Retina (tissue), 1 donor: ENCODE data around the gene SORCS1.

Source experiments
- DNase-seq: peaks from one replicate; pipeline ENCODE4 v3.0.0-alpha.2; 2016

The SORCS1 gene

DNA sequence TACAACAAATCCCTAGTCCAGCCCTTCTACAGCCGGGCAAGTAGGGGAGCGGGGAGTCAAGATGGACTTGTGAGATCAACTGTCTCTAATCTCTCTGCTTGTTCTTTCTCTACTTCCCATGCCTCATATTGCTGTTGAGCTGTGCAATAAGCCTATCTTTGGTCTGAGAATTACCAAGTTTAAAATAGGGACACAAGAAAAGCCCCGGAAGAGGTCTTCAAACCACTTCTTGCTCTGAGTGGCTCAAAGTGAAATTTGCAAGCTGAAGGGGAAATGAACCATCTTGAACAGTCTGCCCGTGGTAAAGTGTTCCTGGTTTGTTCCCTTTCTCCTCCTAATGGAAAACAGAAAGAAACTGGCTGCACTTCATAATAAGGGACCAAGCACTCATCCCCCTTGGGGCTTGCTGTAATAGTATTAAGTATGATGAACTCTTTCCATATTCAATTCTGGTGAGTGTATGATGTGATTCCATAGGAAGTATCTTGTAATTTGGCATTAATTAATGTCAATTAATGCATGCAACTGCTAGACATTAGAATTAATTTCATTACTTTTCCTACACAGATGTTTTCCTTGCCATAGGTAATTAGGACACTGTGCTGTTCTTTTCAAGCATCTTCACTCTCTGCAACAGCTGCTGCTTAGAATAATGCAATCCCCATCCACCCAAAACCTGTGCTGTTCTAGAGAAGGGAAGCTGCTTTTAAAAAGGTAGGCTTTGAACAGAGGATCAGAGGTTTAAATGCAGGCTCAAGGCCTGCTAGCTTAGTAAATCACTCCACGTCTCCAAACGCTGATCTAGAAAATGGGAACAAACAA lies 449.6 kb downstream of the SORCS1 start:
- no peak for DNase-seq

DNA sequence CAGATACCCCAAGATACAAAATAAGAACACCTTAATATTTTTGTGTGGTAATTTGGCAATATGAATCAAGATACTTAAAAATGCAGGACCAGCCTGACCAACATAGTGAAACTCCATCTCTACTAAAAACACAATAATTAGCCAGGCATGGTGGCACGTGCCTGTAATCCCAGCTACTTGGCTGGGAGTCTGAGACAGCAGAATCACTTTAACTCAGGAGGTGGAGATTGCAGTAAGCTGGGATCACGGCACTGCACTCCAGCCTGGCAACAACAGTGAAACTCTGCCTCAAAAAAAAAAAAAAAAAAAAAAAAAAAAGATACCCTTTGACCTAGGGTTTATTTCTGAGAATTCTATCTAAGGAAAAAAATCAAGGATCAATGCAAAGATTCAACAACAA lies 450.7 kb downstream of the SORCS1 start:
- no peak for DNase-seq

DNA sequence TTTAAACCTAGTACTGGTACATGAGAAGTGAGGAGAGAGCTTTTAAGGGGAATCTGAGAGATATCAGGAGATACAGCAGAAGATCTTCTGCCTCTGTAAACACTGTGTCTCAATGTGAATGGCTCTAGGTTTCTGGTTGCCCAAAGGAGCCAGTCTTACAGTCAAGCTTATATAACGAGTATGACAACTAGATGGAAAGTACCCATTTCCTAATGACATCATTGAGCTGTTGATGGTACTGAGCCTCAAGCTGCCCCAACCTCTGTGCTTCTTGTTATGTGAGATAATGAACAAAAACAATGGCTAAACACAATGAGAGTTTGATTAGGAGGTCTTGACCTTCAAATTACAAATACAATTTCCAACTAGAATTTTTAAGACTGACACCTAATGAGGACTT lies 451.5 kb downstream of the SORCS1 start:
- DNase-seq: no peak

DNA sequence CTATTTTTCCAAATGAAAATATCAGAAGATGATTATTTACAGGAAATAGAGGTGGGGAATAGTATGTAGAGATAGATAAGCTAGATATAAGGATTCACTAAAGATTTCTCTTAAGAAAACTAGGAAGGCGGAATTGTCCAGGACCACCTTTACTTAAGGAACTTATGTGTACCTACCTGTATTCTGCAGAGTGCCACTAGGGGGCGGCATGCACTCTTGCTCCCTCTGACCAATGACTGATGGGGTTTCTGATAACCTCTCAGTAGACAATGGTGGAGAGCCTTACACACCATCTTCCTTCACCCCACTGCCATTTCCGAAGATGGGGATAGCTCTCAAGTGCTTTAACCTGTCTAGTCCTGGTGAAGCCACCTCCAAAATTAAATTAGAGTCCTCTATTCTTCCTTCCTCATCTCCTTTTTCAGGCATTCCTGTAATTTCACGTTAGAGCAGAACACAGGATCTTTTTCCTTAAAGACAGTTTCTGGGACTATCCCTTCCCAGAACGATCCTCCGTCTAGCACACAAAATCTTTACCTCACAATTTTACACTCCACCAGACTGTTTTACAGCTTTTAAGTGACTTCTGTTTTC lies 453.1 kb downstream of the SORCS1 start:
- DNase-seq: peak; percentile 16

DNA sequence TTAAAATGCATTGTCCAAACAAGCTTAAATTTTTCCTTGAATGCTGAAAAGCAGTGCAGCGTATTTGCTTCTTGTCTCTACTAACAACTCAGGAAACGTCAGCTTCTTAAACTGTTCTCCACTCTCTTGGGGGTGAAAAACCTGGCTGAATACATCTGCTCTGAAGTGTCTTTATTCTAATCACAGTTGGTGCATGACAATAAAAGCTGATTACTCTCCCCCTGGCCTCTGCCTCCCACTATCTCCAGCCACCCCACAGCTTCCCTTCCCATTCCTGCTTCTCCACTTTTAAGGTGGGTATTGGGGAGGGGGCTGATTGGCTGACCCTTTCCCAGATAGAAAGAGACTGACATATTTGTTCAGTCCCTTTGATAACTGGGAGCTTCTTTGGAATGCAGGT lies 456.0 kb downstream of the SORCS1 start:
- DNase-seq: no peak

DNA sequence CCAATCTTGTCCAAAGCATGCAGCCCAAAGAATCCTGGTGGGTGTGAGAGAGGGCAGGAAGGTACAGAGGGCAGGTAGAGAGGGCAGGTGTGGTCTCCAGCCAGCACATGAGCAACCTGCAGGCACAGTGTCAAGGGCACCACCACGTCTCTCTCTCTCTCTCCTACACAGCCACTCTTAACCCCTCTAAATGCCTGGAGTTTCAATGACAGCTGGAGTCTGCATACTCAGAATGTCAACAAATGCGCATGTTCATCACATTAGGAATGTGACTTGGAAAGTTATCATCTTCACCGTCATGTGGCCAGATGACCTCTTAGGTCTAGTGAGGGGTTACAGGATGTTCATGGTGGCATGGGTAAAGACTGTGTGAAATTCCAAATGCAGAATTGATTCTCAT lies 456.8 kb downstream of the SORCS1 start:
- no peak for DNase-seq

DNA sequence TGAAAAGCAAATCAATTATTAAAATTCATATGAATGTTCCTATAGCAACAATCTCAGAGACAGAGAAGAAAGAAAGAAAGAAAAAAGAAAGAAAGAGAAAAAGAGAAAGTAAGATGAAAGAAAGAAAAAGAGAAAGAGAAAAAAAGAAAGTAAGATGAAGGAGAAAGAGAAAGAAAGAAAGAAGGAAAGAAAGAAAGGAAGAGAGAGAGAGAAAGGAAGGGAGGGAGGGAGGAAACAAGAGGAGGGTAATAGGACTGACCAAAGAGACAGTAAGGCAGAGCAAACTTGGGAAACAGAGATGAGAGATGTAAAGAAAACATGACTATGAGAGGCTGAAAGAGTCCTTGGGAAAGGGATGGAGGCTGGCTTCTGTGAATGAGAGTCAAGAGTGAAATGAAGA lies 458.4 kb downstream of the SORCS1 start:
- DNase-seq: no peak

DNA sequence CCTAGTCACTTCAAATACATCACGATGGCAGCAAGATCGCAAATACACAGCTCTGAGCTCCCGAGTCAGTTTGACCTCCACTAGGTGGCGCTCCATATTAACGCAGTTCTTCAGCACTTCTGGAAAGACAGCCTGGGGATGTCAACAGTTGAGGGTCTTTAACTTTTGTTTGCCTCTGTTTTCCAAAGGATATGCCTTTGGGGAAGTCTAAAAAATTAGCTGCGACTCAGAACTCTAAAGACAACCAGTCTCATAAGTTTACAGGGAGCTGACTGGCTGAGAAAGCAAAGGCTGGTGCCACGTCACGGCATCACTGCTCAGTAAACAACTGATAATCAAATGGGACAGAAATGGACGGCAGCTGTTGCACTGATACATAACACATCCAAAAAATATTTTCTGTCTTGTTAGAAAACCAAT lies 458.8 kb downstream of the SORCS1 start:
- DNase-seq: peak; percentile 82

DNA sequence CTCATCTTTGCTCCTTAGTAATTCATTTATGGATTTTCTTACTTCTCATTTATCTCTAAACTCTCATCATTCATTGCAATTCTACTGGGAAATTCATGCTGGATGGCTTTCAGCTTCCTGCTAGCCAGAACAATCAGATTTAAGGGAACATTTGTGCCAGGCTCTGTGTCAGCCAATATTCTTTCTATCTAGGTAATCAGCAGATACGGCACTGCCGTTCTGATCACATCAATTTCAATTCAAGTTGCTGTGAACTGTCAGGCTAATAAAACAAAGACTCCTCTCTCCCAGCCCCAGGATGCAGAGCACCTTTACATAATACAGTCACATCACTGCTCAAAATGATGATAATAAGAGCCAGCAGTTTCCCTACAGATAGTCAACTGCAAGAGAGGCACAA lies 468.3 kb downstream of the SORCS1 start:
- no peak for DNase-seq

DNA sequence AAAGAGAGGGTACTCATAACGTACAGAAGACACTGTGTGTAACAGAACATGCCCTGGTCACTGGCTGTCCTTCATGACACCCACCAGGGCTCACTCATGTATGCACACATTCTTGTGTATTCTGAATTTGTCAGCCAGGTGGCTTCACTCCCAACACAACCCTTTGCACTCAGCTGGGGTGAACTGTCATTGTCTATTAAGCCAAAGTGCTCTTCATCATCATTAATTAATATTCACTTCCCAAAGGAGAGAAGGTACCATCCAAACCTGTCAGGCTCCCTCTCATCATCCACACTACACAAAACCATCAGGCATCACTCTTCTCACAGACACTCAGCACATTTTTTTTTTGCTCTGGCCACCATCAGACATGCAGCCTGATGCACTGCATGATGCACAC lies 469.8 kb downstream of the SORCS1 start:
- peak; percentile 63 for DNase-seq

DNA sequence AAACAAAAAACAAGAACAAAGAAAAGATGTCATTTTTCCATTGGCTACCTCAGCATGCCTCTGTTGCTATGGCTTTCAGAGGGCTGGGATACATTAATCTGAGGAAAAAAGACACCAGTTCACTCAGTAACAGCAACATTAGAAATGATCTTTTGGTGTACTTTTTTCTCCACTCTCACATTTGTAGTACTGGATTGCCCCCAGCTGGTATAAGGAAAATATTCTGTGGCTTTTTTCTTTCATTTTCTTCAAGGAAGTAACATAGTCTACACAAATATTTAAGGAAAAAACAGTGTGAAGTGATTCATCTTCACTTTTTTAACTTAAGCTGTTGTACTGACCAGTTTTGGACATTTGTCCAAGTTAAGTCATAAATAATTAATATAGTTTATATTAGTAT lies 482.3 kb downstream of the SORCS1 start:
- DNase-seq: no peak

DNA sequence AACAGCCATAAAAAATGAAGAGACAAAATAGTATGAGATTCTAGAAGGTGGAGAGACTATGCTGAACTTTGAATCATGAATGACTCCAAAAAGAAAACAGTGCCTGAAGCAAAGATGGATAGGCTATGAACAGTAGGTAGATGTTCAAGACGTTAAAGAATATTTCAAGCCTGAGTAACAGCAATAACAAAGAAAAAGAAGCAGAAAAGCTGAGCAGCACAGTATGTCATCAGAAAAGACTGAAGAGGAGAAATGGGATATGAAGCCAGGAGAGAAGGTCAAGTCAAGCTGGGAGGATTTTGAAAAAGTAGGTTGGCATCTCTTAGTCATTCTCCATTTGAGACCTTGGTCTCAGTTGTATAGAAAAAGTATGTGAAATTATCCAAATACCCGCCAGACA lies 484.4 kb downstream of the SORCS1 start:
- DNase-seq: no peak

DNA sequence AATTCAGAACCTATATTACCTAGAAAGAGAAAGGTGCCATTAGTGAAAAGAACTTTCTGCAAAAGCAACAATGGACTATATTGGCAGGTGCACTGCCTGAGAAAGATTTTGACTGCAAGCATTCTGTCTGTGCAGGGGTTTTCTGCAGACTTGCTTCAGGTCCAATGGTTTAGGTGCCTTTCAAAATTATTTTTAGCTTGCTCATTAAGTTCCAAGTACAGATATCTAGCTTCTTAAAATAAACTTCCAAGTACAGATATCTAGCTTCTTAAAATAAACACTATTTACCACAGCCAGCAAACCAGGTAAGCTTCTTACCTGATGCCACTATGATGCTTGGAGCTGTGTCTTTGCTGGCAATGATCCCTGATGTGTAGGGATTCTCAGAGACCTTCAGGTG lies 485.2 kb downstream of the SORCS1 start:
- no peak for DNase-seq

DNA sequence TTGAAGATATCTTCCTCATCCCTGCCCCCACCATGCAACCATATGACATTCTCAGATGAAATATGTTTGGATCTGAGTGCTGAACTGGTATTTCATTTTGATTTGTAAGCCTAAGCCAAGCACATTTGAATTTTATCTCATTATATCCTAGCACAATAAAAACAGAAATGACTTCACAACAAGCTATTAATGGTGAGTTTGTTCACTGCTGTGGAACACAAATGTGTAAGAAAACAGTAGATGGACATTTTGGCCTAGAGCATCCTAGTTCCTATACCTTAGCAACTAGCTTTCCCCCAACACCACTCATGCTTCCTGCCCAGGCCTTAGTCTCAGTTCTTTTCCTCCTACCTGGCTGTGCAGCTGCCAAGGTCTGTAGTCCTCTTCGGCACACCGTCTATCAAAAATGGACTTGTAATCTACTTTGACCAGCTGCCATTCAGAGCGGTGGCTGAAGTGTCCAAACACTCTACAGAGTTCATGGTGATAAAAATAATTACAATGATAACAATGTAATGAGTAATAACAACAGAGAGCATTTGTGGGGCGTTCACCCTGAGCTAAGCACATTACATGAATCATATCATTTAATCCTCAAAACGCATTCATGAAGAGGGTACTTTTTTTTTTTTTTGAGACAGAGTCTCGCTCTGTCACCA lies 491.9 kb downstream of the SORCS1 start:
- DNase-seq: no peak

DNA sequence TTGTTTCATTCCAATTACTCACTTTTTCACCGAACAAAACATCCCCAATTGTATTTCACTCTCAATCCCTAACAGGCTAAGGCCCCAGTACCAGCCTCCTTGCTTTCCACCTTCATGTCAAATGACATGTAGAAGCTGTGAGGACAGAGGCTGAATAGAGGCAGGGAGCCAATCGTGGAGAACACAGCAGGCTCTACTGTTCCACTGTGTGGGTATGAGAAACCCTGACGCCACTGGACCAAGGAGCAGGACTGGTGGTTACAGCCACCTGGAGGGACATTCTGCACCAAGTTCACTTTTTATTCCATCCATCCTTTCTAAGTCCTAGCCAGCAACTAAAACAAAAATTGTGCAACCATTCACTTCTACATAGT lies 502.8 kb downstream of the SORCS1 start:
- no peak for DNase-seq

DNA sequence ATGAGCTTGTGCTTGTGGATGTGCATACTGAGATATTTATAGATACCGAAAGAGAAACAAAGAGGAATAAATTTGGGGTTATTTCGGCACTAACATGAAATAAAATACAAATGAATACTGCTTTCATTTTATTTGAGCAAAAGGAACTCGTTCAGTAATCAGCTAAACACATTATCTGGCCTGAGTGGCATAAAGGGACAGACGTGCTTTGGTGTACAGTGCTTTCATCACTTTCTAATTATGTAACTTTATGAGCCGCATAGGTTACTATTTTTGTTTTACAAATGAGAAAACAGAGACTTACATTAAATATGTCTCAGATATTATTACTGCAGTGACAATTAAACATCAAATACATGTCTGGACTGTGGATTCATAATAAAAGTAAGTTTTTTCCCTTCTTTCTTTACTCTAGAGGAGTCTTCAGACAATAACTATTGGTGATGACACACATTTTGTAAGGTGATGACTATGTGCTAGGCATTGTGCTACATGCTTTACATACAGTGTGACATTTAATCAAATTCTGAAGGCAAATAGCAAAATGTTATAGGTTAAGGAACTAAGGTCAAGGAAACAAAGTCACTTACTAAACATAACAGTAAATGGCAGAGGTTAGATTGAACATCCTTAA lies 503.3 kb downstream of the SORCS1 start:
- no peak for DNase-seq

DNA sequence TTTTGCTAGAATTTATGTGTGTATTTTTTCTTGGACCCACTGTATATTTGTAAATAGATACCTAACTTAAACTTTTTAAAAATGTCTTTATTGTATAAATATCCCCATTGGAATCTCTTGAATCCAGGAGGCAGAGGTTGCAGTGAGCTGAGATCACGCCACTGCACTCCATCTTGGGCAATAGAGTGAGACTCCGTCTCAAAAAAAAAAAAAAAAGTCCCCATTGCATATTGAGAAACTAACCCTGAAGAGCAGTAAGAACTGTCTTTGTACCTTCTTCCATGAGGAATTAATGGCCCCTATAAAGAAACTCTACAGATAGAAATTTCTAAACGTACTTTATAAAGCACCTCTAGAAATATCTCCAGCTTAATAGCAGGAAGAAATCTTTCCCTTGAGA lies 504.0 kb downstream of the SORCS1 start:
- DNase-seq: no peak

DNA sequence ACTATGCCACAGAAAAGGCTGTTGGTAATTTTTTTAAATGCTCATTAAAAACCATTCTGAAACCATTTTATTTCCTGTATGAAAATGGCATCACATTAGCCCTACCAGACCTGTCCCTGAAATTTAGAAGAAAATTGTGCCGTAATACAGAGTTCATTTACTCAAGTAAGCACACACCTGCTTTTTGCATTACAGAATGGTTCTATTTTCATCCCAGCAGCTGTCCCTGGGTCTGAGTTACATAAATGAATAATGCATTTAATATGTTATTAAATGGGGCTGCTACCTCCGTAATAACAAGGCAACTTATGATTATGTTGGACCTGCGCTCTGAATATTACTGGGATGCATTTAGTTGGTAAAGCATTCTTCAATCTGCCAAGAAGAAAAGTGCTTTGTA lies 508.9 kb downstream of the SORCS1 start:
- DNase-seq: no peak

DNA sequence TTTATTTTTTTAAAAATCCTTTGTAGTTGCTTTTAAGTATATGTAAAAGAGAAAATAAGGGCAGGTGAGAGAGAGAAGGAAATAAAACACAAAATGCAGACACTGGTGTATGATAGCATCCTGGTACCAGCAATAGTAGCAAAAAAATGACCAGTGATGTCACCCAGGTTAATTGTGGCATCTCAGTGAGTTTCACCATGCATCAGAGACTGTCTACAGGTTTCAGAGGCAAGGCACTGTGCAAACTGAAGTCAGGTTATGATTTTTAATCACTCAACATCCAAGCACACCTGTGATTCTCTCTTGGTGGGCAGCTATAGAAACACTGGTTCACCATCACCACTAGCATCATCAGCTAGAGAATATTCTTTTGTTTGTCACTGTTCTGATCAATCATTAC lies 509.3 kb downstream of the SORCS1 start:
- no peak for DNase-seq

DNA sequence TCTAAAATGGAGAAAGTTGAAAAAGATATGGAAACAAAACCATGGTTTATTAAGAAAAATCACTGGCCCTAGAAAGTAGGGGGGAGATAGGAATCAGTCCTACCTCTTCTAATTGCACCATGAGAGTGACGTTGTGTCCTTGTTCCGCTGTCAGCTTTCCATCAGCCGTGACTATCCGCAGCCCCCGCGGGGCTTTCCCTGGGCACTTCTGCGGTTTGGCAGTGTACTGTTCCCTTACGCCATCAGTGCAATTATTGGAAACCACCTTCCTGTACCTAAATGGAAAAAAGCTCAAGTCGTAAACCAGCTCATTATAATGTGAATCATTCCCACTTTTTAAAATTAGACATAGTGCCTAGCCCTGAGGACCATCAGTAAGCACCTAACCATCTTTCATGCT lies 512.2 kb downstream of the SORCS1 start:
- no peak for DNase-seq

DNA sequence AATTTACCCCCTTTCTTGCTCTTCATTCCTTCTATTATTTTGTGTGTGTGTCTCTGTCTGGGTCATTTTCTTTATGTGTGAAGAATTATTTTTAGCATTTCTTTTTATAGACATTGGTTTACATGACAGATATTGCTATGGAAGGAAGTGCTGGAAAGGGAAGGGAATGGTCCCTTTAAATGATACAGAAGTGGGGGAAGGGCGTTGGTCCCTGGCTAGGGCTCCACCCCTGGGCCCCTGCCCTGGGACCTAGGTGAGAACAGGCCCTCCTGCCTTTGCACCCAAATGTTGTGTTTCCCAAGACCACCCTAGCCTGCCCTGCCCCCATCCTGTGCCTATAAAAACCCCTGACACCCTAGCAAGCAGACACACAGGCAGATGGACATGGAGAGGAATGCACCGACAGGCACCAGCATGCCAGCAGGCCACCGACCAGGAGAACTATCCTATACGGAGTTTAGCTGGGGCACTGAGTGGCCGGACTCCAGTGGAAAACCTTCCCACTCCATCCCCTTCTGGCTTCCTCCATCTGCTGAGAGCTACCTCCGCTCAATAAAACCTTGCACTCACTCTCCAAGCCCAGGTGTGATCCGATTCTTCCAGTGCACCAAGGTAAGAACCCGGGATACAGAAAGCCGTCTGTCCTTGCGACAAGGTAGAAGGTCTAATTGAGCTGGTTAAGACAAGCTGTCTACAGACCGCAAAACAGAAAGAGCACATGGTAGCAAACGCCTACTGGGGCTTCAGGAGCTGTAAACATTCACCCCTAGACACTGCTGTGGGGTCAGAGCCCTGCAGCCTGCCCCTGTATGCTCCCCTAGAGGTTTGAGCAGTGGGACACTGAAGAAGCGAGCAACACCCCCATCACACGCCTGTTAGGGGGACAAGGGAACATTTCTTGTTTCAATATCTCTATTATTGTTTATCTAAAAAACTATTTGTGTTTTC lies 515.7 kb downstream of the SORCS1 start:
- no peak for DNase-seq

DNA sequence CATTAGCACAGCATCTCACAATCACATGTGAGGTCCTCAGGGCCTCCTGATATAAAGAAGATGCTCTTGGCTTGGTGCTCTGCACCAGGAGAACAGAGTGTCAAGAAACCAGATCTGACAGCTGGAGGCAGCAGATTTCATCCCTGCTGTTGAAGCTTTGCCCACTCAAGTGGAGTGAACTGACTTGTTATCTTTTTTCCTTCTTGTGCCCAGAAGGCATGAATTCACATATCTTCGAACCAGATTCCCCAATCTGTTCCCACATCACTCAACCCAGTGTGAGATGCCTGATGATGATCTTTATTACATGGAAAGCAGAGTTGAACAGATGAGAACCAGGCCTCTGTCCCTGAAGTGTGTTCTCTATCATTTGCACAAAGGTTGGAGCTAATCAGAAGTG lies 521.0 kb downstream of the SORCS1 start:
- DNase-seq: peak; percentile 20

DNA sequence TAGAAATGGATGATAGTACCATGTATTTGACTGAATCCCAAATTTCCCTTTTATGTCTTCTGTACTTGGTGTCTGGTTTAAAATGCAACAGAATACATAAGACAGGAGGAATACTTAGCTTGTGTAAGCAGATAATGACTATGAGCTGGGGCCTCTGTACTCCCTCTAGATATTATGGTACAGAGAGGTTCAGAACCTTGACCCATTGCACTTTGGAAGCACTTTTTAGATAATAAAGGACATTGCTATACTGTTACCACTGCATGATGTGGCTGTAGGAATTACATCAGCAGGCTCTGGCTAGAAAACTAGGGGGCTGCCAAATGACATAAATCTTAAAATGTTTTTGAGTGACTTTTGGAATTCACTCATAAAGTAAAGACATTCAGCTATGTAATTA lies 526.6 kb downstream of the SORCS1 start:
- no peak for DNase-seq
